Mammary epithelial cell (primary cell): Measurements from ENCODE around the gene MYOC.

ENCODE experiments used
- CTCF ChIP-seq, 2 donors: IDR thresholded peaks in 1 of 2; conservative IDR thresholded peaks in 1 of 2; 2 replicates each; pipeline ENCODE4 v1.5.1; 2011 to 2012; ENCODE audit warnings: inconsistent platforms in 2 of 2, low read length in 2 of 2, mild to moderate bottlenecking in 2 of 2, control low read depth in 1 of 2, low read depth in 1 of 2; ENCODE audit not compliant: insufficient read depth in 1 of 2; ENCODE audit errors: extremely low read depth in 1 of 2
- EZH2 ChIP-seq: IDR thresholded peaks from 2 replicates; pipeline ENCODE4 v1.6.1; 2012; ENCODE audit warnings: low read length, inconsistent platforms, borderline replicate concordance

- no peak for TF ChIP-seq CTCF (conservative IDR thresholded peaks at IDR 0.05 in 1 of 2, IDR thresholded peaks at IDR 0.05 in 1 of 2; ENCODE audit: extremely low read depth in 1 of 2, insufficient read depth in 1 of 2, low read depth in 1 of 2, low read length in 2 of 2)
- TF ChIP-seq EZH2, result no peak
Observed at GRCh38 chr1:171616586-171616985, 35.9 kb downstream of the MYOC start.
